ENCODE measurements around the gene SPTLC1.
"Not testable (repeated sequence)": the region's sequence is repeated elsewhere in the genome, so short reads cannot be mapped to it uniquely, and the experiment has no call there.

The SPTLC1 gene

GRCh38 chr9:92035687-92036410 lies 79.4 kb downstream of the SPTLC1 start:
- no peak for DNase-seq (ENCODE audit: low read depth in 1 of 2, low spot score in 1 of 2)

DNA sequence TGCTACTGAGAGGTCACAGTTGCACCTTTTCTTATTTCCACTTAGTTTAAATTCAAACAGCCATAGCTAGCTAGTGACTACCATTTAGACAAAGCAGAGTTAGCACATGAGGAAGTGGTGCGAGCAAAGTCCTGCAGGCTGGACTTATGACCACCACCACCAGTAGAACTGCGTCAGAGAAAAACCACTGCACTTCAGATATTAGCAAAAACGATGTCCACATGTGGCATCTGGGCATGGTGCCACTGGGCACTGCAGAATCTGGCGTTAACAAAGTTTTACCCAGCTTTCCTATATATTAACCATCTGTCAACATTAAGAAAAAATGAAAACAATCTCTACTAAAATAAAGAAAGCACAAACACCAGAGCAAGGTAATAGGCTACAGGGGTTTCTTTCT lies 80.1 kb downstream of the SPTLC1 start:
- no peak for DNase-seq (ENCODE audit: low read depth in 1 of 2, low spot score in 1 of 2)

- no peak for DNase-seq (ENCODE audit: low read depth in 1 of 2, low spot score in 1 of 2)
Observed at GRCh38 chr9:92033991-92034390, 81.2 kb downstream of the SPTLC1 start.

DNA sequence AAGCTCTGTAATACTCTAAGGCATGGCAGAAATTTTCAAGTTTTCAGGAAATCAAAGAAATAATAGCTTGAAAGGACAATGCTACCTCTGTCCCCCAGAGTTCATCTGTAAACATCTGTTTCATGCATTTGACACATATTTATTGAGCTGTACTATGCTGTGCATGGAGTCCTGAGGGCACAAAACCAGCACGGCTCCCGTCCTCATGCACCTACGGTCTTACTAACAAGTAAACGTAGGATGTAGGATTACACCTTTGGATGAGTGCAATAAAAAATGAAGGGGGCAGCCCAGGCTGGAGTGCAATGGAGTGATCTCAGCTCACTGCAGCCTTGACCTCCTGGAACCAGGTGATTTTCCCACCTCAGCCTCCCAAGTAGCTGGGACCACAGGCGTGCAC lies 81.9 kb downstream of the SPTLC1 start:
- DNase-seq (ENCODE audit: low read depth in 1 of 2, low spot score in 1 of 2) = no peak

- DNase-seq (ENCODE audit: low read depth in 1 of 2, low spot score in 1 of 2) = no peak
Observed at GRCh38 chr9:92032891-92033290, 82.3 kb downstream of the SPTLC1 start.

- no peak for DNase-seq (ENCODE audit: low read depth in 1 of 2, low spot score in 1 of 2)
Observed at GRCh38 chr9:92030367-92030766, 84.8 kb downstream of the SPTLC1 start.

DNA sequence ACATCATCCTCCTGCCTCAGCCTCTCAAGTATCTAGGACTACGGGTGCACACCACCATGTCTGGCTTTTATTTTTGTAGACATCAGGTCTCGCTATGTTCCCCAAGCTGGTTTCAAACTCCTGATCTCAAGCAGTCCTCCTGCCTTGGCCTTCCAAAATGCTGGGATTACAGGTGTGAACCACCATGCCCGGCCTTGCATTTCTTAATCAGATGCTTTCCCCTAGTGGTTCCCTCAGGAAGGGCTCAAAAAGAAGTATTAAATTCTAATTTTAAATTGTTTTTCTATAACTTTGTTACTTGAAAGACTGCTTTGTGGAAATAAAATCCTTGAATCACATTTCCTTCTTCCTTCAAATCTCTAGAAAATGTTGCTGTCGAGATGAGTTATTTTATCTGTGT lies 85.7 kb downstream of the SPTLC1 start:
- no peak for DNase-seq (ENCODE audit: low read depth in 1 of 2, low spot score in 1 of 2)

GRCh38 chr9:92026206-92027002 lies 88.8 kb downstream of the SPTLC1 start:
- DNase-seq (ENCODE audit: low read depth in 1 of 2, low spot score in 1 of 2) = no peak

- DNase-seq (ENCODE audit: low read depth in 1 of 2, low spot score in 1 of 2) = not testable (repeated sequence)
Observed at GRCh38 chr9:92021785-92022541, 93.2 kb downstream of the SPTLC1 start.

- no peak for DNase-seq (ENCODE audit: low read depth in 1 of 2, low spot score in 1 of 2)
Observed at GRCh38 chr9:92019658-92020057, 95.6 kb downstream of the SPTLC1 start.

DNA sequence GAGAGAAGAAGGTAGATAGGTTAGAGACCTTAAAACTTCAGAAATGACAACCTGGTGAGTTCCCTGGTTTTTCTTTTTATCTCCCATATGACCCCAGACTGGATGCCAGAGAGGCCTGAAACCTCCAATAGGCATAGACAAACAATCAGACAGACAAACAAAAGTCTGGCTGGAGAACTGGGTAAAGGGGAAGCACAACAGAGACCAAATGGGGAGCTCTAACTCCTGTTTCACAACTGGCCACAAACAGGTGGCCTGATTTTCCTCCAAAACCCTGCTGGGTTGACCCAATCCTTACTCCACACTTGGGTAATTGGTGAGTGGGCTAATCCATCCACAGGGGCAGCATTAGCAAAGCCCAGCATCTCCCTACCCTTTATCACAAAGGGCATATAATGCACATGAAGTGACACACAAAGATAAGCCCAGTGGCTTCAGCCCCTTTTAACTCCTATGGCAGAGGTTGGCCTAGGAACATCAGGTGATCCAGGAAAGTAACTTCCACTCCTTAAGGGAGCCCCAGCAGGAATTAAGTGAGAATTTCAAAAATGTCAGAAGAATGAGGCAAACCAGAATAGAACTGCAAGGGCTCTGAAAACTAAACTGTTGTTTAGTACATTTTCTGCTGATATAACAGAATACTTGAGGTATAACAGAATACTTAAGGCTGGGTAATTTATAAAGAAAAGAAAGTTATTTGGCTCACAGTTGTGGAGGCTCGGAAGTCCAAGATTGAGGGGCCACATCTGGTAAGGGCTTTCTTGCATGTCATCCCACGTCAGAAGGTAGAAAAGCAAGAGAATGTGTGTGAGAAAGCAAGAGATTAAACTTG lies 104.3 kb downstream of the SPTLC1 start:
- no peak for DNase-seq (ENCODE audit: low read depth in 1 of 2, low spot score in 1 of 2)

GRCh38 chr9:92010253-92010652 lies 105.0 kb downstream of the SPTLC1 start:
- DNase-seq (ENCODE audit: low read depth in 1 of 2, low spot score in 1 of 2) = not testable (repeated sequence)

GRCh38 chr9:92008041-92008440 lies 107.2 kb downstream of the SPTLC1 start:
- DNase-seq (ENCODE audit: low read depth in 1 of 2, low spot score in 1 of 2) = no peak

DNA sequence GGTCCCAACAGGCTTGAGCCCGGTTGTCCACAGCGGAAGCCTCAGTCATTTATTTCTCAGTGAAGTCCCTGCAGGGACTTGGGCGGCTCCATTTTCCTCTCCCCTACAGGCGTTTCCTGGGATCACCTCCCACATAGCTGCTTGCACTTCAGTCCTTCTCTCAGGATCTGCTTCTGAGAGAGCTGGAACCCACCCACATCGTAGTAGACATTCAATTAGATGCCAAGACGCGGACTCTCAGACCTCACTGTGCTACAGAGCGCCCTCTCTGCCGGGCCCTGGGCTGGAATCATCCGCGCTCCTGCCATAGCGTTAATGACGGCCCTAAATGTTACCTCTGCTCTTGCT lies 111.2 kb downstream of the SPTLC1 start:
- no peak for DNase-seq (ENCODE audit: low read depth in 1 of 2, low spot score in 1 of 2)

- DNase-seq (ENCODE audit: low read depth in 1 of 2, low spot score in 1 of 2) = no peak
Observed at GRCh38 chr9:92003308-92004044, 111.7 kb downstream of the SPTLC1 start.

DNA sequence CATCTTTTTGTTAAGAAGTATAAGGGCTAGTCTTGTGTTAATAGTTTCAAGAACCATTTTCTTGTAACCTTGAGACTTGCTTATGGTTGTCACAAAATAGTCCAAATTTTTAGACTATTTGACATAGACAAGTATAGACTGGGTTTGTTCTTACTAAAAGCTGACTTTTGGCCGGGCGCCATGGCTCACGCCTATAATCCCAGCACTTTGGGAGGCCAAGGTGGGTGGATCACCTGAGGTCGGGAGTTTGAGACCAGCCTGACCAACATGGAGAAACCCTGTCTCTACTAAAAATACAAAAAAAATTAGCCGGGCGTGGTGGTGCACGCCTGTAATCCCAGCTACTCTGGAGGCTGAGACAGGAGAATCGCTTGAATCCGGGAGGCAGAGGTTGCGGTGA lies 113.3 kb downstream of the SPTLC1 start:
- not testable (repeated sequence) for DNase-seq (ENCODE audit: low read depth in 1 of 2, low spot score in 1 of 2)

- DNase-seq (ENCODE audit: low read depth in 1 of 2, low spot score in 1 of 2) = no peak
Observed at GRCh38 chr9:92001244-92001643, 114.0 kb downstream of the SPTLC1 start.

GRCh38 chr9:91995000-91995655 lies 120.1 kb downstream of the SPTLC1 start:
- no peak for DNase-seq (ENCODE audit: low read depth in 1 of 2, low spot score in 1 of 2)

DNA sequence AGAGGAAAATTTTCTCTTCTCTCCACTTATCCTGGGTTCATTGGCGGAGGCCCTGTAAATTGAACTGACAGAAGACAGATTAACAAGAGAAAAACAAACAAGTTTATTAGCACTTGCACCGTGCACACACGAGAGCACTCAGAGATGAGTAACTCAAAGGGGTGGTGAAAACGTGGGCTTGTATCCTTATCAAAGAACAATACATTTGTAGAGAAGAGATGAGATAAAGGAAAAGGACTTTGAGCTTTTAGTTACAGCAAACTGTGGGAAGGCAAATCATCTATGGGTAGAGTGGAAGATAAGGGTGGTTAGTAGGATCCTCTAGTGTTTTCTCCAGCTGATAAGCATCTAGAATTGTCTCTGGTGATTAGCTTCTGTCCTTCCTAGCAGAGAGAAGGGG lies 120.8 kb downstream of the SPTLC1 start:
- DNase-seq (ENCODE audit: low read depth in 1 of 2, low spot score in 1 of 2) = no peak
